Kidney epithelial cell (primary cell): ENCODE results near the gene XRCC4. TPM values are rescaled to one million over a fixed set of nuclear protein-coding genes. Genes with fewer than 3 reads are reported as not detected.
"Not testable (repeated sequence)": the region's sequence is repeated elsewhere in the genome, so short reads cannot be mapped to it uniquely, and the experiment has no call there.

ENCODE experiments used
- DNase-seq: peaks from one replicate; pipeline ENCODE4 v3.0.0-alpha.2; 2010; ENCODE audit warnings: low read depth
- H3K27me3 ChIP-seq: 2 replicates; pipeline ENCODE4 v1.6.0; 2011; ENCODE audit warnings: low read length; ENCODE audit not compliant: control insufficient read depth, insufficient read depth
- H3K36me3 ChIP-seq: 2 replicates; pipeline ENCODE4 v1.5.1; 2011; ENCODE audit warnings: low read length; ENCODE audit not compliant: control insufficient read depth, insufficient read depth
- H3K4me3 ChIP-seq: 2 replicates; pipeline ENCODE4 v1.5.1; 2011; ENCODE audit warnings: low read depth, mild to moderate bottlenecking, control low read depth, low read length
- CTCF ChIP-seq: IDR thresholded peaks from 2 replicates; pipeline ENCODE4 v1.5.1; 2011; ENCODE audit warnings: mild to moderate bottlenecking, moderate library complexity, low read length, control low read depth, inconsistent platforms; ENCODE audit not compliant: insufficient read depth, poor library complexity, severe bottlenecking
- total RNA-seq: library from RNA; depleted of rRNA; stranded (reverse); fragments of >200 nt; gene quantifications from 2 replicates; pipeline ENCODE4 v1.2.3, GENCODE V29; 2015

Gene XRCC4
- total RNA-seq, 1 donor from 2014 or later: 7.6 TPM

DNA sequence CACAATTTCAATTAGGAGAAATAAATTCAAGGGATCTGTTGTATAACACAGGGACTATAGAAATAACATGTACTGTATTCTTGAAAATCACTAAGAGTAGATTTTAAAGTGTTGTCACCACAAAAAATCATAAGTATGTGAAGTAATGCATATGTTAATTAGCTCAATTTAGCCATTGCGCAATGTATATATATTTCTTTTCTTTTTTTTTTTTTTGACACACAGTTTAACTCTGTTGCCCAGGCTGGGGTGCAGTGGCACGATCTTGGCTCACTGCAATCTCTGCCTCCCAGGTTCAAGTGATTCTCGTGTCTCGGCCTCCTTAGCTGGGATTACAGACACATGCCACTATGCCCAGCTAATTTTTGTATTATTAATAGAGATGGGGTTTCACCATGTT lies 70.2 kb downstream of the XRCC4 start:
- Histone ChIP-seq H3K4me3 (no peak overlapping the region), H3K36me3 (no peaks in the 10 kb centered on the region), H3K27me3 (no peaks in the 10 kb centered on the region)
- DNase-seq: no peak
- no peak for TF ChIP-seq CTCF

DNA sequence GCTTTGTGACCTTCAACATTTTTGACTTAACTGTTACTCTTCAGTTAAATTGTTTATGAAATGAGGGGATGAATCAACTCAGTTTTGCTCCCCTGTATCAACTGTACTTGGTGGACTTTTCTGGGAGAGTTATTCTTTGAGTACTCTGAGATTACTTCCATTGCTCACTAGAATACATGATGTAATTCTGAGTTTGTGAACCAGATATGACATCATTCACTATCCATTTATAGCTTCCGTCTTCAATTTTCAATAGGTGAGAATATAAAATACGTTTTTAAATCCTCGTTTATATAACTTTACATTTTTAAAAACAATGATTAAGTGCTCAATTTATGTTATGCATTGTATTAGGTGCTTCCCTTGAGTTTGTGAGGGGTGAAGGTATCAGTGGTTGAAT lies 71.0 kb downstream of the XRCC4 start:
- no peak for DNase-seq
- Histone ChIP-seq H3K27me3 (no peaks in the 10 kb centered on the region), H3K4me3 (no peak overlapping the region), H3K36me3 (no peaks in the 10 kb centered on the region)
- no peak for TF ChIP-seq CTCF

- Histone ChIP-seq H3K36me3 (no peaks in the 10 kb centered on the region), H3K4me3 (no peak overlapping the region), H3K27me3 (no peaks in the 10 kb centered on the region)
- DNase-seq: peak; percentile 65
- no peak for TF ChIP-seq CTCF
Measured at GRCh38 chr5:83149671-83150070, 72.3 kb downstream of the XRCC4 start.

DNA sequence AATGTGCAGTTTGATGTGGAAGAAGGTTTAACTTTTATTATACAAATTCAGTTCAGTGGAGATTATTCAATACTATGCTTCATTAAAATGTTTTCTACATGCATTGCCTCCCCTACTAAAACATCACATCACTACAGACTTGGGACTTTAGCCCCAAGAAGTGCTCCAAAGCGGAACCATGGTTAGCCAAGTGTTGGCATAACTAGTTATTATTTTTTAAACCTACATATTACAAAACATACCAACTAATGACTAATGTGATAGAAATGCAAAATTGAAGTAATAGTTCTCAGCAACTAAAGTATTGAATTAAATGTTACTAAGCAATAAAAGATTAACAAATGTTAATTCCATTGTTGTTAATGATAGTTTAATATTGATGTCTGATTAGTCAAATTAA lies 74.5 kb downstream of the XRCC4 start:
- H3K4me3 ChIP-seq: no peak overlapping the region
- no peak for TF ChIP-seq CTCF
- DNase-seq: no peak
- H3K27me3 ChIP-seq: no peaks in the 10 kb centered on the region
- no peaks in the 10 kb centered on the region for H3K36me3 ChIP-seq

GRCh38 chr5:83152996-83153395 lies 75.6 kb downstream of the XRCC4 start:
- not testable (repeated sequence) for DNase-seq, H3K4me3 ChIP-seq, H3K36me3 ChIP-seq, H3K27me3 ChIP-seq

DNA sequence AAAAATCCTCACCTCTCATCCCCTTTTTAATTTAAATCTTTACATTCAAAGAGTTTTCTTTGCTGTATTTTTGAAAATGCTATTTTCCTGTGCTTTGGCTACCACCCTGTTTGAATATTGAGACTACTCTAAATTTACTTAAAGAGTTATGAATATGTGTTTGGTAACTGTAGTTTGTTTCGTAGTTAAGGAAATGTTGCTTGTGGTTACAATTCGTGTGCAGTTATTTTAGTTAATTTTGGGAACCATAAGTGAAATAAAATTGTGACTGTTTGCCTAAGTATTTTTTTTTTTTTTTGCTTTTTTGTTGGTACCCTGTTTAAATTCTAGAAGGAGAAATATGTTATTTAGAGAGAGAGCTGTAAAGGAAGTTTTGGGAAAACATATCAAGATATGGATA lies 78.7 kb downstream of the XRCC4 start:
- Histone ChIP-seq H3K27me3 (no peaks in the 10 kb centered on the region), H3K4me3 (no peak overlapping the region), H3K36me3 (no peaks in the 10 kb centered on the region)
- TF ChIP-seq CTCF: no peak
- DNase-seq: no peak
